ENCODE results near the gene GPBAR1. TPM values are rescaled to one million over a fixed set of nuclear protein-coding genes. Genes with fewer than 3 reads are reported as not detected.
A peak's percentile ranks its signal among the peaks of the same experiment; 100 is the strongest.

The GPBAR1 gene
- total RNA-seq, 1 donor from 2014 or later = 9.7 TPM

DNA sequence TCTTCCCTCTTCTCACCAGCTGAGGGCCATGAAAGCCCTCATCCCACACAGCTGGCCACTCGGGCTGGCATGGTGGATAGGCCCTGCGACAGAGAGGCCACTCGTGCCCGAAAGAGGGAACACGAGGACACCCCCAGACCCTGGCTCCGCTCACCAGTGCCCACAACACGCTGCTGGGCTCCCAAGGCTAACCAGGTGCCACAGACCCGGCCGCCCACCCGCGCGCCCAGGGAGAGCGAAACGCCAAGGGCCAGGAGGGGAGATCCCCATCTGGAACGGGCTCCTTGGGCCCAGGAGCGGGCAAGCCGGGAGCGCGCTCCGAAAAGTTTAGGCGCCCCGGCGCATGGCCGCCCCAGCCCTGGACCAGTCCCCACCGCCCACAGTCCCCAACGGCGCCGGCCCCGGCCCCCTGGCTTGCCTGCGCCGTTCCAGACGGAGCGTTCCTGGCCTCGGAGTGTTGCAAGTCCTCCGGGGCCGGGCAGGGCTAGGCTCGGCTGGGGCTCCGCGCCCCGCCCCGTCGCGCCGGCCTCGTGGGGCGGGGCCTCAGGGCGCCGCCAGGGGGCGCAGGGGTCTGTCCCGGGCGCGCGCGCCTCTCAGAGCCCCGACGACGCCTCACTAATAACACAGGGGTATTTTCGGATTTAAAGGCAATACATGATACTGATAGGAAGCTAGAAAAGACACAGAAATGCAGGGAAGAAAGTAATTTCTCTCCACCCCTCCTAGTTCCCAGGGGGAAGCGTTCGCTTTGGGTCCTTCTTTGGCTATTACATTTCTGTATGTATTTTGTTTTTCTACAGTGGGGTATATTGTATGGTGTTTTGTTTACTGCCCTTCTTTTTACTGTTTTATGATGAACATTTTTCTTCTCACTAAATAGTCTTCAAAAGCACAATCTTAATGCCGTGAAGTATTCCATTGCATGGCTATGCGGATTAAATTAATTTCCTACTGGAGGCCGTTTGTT, 31.5 kb downstream of the GPBAR1 start, which contains the start of gene TMBIM1:
Gene TMBIM1, minus strand, starts transcription at position 456 of the 967 bp plus-strand sequence. CDS start 10,362 bp downstream, outside the sequence.
- Mint-ChIP-seq H3K4me3 (ENCODE audit: low read depth) (peak within 1 kb of the TSS; percentile 80), H3K27me3 (no peaks in the 10 kb centered on the region), H3K27ac (peak within 1 kb of the TSS; percentile 99), H3K36me3 (ENCODE audit: insufficient read depth) (no peaks in the 10 kb centered on the region), H3K4me1 (ENCODE audit: low read depth) (peaks cover 75% of the 10 kb centered on the region), H3K9me3 (ENCODE audit: low read depth) (no peaks in the 10 kb centered on the region)
- peak; percentile 99 for TF ChIP-seq CTCF (IDR thresholded peaks at IDR 0.05; ENCODE audit: unreplicated experiment)
- DNase-seq (ENCODE audit: low spot score, unreplicated experiment) = peak; percentile 73

DNA sequence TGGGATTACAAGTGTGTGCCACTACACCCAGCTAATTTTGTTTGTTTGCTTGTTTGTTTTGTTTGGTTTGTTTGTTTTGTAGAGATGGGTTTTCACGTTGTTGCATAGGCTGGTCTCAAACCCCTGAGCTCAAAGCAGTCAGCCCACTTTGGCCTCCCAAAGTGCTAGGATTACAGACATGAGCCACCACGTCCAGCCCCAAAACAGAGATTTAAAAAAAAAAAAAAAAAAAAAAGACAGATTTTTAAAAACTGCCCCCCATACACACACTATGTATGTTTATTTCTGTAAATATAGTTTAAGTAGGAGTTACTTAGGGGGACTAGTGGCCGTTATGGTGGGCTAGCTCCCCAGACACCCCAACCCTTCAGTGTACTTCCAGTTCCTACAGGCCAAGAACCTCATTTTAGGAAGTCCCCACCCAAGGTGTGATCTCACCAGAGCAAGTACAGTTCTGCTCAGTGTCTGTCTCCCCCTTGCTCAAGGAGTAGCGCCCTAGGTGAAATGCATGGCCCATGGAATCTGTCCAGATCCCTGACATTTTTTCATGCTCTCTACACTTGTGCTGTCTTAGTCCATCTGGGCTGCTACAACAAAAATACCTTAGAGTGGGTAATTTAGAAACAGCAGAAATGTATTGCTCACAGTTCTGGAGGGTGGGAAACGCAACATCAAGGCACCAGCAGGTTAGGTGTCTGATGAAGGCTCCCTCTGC, 33.1 kb downstream of the GPBAR1 start:
- no peaks in the 10 kb centered on the region for H3K36me3 Mint-ChIP-seq (ENCODE audit: insufficient read depth)
- H3K9me3 Mint-ChIP-seq (ENCODE audit: low read depth) = no peaks in the 10 kb centered on the region
- H3K27me3 Mint-ChIP-seq = no peaks in the 10 kb centered on the region
- H3K27ac Mint-ChIP-seq = peak overlapping the region; percentile 99
- TF ChIP-seq CTCF (IDR thresholded peaks at IDR 0.05; ENCODE audit: unreplicated experiment) = no peak
- no peak overlapping the region for H3K4me3 Mint-ChIP-seq (ENCODE audit: low read depth)
- DNase-seq (ENCODE audit: low spot score, unreplicated experiment) = no peak
- H3K4me1 Mint-ChIP-seq (ENCODE audit: low read depth) = peaks cover 71% of the 10 kb centered on the region

DNA sequence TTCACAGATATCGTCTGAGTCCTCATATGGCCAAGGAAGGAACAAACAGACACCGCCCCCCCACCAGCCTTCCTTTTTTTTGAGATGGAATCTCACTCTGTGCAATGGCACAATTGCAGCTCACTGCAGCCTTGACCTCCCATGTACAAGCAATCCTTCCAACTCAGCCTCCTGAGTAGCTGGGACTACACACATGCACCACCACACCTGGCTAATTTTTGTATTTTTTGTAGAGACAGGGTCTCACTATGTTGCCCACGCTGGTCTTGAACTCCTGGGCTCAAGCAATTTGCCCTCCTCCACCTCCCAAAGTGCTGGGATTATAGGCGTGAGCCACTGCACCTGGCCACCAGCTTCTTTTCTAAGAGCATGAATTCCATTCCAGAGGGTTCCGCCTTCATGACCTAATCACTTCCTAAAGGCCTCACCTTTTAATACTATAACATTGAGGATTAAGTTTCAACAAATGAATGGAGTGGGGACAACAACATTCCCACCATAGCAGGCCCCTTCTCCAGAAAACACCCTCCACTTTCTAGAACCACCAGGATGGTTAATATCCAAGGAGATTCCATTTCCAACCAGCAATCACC, 33.7 kb downstream of the GPBAR1 start:
- Mint-ChIP-seq H3K27ac (peak overlapping the region; percentile 99), H3K36me3 (ENCODE audit: insufficient read depth) (no peaks in the 10 kb centered on the region), H3K9me3 (ENCODE audit: low read depth) (no peaks in the 10 kb centered on the region), H3K4me3 (ENCODE audit: low read depth) (no peak overlapping the region), H3K27me3 (no peaks in the 10 kb centered on the region), H3K4me1 (ENCODE audit: low read depth) (peaks cover 67% of the 10 kb centered on the region)
- DNase-seq (ENCODE audit: low spot score, unreplicated experiment) = no peak
- TF ChIP-seq CTCF (IDR thresholded peaks at IDR 0.05; ENCODE audit: unreplicated experiment) = no peak

- H3K27ac Mint-ChIP-seq = peak overlapping the region; percentile 99
- H3K9me3 Mint-ChIP-seq (ENCODE audit: low read depth) = no peaks in the 10 kb centered on the region
- peaks cover 63% of the 10 kb centered on the region for H3K4me1 Mint-ChIP-seq (ENCODE audit: low read depth)
- TF ChIP-seq CTCF (IDR thresholded peaks at IDR 0.05; ENCODE audit: unreplicated experiment) = no peak
- no peak overlapping the region for H3K4me3 Mint-ChIP-seq (ENCODE audit: low read depth)
- H3K27me3 Mint-ChIP-seq = no peaks in the 10 kb centered on the region
- H3K36me3 Mint-ChIP-seq (ENCODE audit: insufficient read depth) = no peaks in the 10 kb centered on the region
- no peak for DNase-seq (ENCODE audit: low spot score, unreplicated experiment)
Observed at GRCh38 chr2:218295029-218295428, 34.2 kb downstream of the GPBAR1 start.

DNA sequence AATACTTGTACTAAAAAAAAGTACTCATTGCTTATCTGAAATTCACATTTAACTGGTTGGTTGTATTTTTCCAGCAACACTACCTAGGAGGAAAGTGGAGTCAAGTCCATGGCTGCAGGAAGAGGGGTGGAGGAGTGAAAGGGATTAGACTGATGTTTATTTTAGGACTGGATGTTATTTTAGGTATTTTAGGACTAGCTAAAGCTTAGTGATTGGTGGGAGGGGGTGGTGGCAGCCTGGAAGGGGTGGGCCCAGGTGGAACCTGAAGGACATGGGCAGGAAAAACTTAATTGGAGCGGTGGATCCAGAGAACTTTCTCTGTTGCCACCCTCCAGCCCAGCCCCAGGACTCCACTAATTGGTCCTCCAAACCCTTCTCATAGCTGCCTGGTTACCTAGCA, 35.4 kb downstream of the GPBAR1 start:
- peak overlapping the region; percentile 99 for H3K27ac Mint-ChIP-seq
- no peaks in the 10 kb centered on the region for H3K9me3 Mint-ChIP-seq (ENCODE audit: low read depth)
- no peaks in the 10 kb centered on the region for H3K36me3 Mint-ChIP-seq (ENCODE audit: insufficient read depth)

More for the DNA sequence above, 35.4 kb downstream of the GPBAR1 start:
- Mint-ChIP-seq H3K27me3 (no peaks in the 10 kb centered on the region), H3K4me1 (ENCODE audit: low read depth) (peaks cover 54% of the 10 kb centered on the region), H3K4me3 (ENCODE audit: low read depth) (no peak overlapping the region)
- DNase-seq (ENCODE audit: low spot score, unreplicated experiment) = no peak
- TF ChIP-seq CTCF (IDR thresholded peaks at IDR 0.05; ENCODE audit: unreplicated experiment) = no peak

Data from progenitor cell of endocrine pancreas (in vitro differentiated cells).